COLO829 (cell line): ENCODE data around the gene C17orf58.

Source experiments
- DNase-seq: peaks from one replicate; pipeline ENCODE4 v3.0.0; 2012; ENCODE audit warnings: low spot score

C17orf58 gene

DNA sequence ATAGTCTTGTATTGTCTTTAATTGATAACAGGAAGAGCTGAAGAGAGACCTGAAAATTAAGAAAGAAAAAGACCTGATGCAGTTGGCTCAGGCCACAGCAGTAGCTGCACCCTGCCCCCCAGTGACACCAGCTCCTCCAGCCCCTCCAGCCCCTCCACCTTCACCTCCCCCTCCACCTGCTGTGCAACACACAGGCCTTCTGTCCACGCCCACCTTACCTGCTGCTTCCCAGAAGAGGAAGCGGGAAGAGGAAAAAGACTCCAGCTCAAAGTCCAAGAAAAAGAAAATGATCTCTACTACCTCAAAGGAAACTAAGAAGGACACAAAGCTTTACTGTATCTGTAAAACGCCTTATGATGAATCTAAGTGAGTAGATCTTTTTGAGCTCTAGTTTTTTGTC lies 36.8 kb downstream of the C17orf58 start:
- DNase-seq: no peak

DNA sequence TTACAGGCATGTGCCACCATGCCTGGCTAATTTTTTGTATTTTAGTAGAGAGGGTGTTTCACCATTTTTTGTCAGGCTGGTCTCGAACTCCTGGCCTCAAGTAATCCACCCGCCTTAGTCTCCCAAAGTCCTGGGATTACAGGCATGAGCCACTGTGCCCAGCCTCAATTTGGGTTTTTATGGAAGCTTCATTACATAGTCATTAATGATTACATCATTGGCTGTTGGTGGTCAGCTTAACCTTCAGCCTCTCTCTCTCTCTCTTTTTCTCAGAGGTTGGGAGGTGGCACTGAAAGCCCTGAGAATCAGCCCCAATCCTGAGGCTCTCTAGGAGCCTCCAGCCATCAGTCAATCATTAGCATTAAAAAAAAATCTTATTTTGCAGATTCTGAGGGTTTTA lies 45.3 kb downstream of the C17orf58 start:
- no peak for DNase-seq

DNA sequence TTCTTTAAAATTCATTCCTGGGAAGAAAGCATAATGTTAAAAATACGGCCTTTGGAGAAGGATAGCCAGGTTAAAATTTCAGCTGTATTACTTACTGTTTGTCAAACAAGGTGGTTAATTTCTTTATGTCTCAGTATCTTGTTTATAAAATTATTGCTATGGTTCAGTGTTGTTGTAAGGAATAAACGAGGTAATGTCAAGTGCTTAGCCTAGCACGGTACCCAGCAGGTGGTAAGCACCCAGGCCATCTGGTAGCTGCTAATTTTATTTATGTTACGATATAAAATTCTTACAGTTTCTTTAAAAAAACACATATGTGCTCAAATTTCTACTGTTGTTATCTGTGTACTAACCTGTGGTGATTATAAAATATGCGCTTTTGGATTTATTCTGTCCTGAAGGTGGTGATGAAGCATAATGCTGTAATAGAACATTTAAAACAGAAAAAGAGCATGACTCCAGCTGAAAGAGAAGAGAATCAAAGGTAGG lies 48.9 kb downstream of the C17orf58 start:
- DNase-seq: no peak

DNA sequence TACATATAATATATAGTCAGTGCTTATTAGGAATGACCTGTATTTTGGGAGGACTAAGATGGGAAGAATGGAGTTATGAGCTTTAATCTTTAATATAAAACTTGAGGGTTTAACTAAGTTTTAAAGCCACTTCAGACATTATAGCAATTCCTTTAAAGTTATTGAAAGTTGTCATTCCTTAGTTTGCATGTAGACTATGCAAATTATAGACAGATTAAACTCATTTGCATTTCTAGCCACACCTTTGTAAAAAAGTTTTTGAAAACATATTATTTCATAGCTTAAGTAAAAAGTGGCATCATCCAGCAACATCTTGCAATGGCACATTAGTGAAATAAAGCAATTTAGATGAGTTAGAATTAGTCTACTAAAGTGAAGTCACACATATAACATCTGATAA lies 49.8 kb downstream of the C17orf58 start:
- no peak for DNase-seq

DNA sequence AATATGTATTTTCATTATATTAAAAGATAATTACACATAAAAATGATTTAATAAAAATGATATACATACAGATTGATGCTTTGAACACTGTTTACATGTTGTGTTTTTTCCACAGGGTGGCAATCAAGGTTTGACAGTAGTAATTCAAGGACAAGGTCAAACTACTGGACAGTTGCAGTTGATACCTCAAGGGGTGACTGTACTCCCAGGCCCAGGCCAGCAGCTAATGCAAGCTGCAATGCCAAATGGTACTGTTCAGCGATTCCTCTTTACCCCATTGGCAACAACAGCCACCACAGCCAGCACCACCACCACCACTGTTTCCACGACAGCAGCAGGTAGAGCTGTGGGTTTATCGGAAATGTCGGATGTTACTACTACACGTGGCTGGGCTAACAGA lies 52.2 kb downstream of the C17orf58 start:
- DNase-seq: no peak

DNA sequence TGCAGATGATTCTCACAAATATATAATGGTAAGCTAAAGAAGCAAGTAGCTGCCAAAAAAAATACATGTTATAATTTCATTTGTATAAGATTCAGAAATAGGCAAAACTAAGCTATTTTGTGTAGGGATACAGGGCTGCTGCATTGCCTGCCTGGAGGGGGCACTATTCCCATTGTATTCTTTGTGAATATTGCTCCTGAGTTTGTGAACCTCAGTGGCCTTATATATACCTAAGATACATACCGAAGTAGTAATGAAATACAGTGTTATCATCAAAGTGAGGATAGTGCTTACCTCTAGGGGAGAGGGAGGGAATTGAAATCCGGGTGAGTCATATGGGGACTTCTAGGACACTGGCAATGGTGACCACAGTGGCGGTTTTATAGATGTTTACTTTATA lies 53.5 kb downstream of the C17orf58 start:
- DNase-seq: no peak
